ENCODE measurements around the gene ALAS1. TPM values are rescaled to one million over a fixed set of nuclear protein-coding genes. Genes with fewer than 3 reads are reported as not detected.

The ALAS1 gene
- total RNA-seq, 2 donors from 2014 or later = 66.1 to 72.7 TPM

- peaks cover 23% of the 10 kb centered on the region for H3K4me1 Mint-ChIP-seq
- no peaks in the 10 kb centered on the region for H3K9me3 Mint-ChIP-seq
- ATAC-seq (replicated peaks) = no peak
- no peaks in the 10 kb centered on the region for H3K27me3 Mint-ChIP-seq
- peaks cover 74% of the 10 kb centered on the region for H3K36me3 Mint-ChIP-seq (ENCODE audit: low read depth)
- H3K4me3 Mint-ChIP-seq = peak overlapping the region; percentile 96
- H3K27ac Mint-ChIP-seq = peak overlapping the region; percentile 90
Observed at GRCh38 chr3:52237657-52238172, 39.8 kb downstream of the ALAS1 start.

GRCh38 chr3:52238193-52238760 lies 40.3 kb downstream of the ALAS1 start:
- Mint-ChIP-seq H3K4me3 (peak overlapping the region; percentile 96), H3K27ac (peak overlapping the region; percentile 90), H3K9me3 (no peaks in the 10 kb centered on the region), H3K4me1 (peaks cover 25% of the 10 kb centered on the region), H3K27me3 (no peaks in the 10 kb centered on the region), H3K36me3 (ENCODE audit: low read depth) (peaks cover 70% of the 10 kb centered on the region)
- ATAC-seq (replicated peaks) = no peak

- Mint-ChIP-seq H3K27ac (peak within 1 kb of the TSS; percentile 90), H3K4me1 (peaks cover 31% of the 10 kb centered on the region), H3K4me3 (peak within 1 kb of the TSS; percentile 96), H3K27me3 (no peaks in the 10 kb centered on the region), H3K36me3 (ENCODE audit: low read depth) (peaks cover 65% of the 10 kb centered on the region), H3K9me3 (no peaks in the 10 kb centered on the region)
- ATAC-seq (replicated peaks) = peak; percentile 73
Observed at GRCh38 chr3:52238761-52239701, 41.1 kb downstream of the ALAS1 start, which contains the start of gene TWF2. TWF2 (minus strand) TSS chr3:52239158; CDS start chr3:52239016, 142 bp downstream.

GRCh38 chr3:52240059-52240885 lies 42.3 kb downstream of the ALAS1 start:
- Mint-ChIP-seq H3K36me3 (ENCODE audit: low read depth) (peaks cover 65% of the 10 kb centered on the region), H3K27me3 (no peaks in the 10 kb centered on the region), H3K4me1 (peaks cover 34% of the 10 kb centered on the region), H3K9me3 (no peaks in the 10 kb centered on the region), H3K27ac (peak overlapping the region; percentile 90), H3K4me3 (peak overlapping the region; percentile 96)
- ATAC-seq (replicated peaks) = peak; percentile 54

GRCh38 chr3:52240886-52241370 lies 43.0 kb downstream of the ALAS1 start:
- Mint-ChIP-seq H3K9me3 (no peaks in the 10 kb centered on the region), H3K27ac (peak overlapping the region; percentile 90), H3K4me3 (peak overlapping the region; percentile 96), H3K4me1 (peaks cover 34% of the 10 kb centered on the region), H3K27me3 (no peaks in the 10 kb centered on the region), H3K36me3 (ENCODE audit: low read depth) (peaks cover 60% of the 10 kb centered on the region)
- peak; percentile 5 for ATAC-seq (replicated peaks)

- peak overlapping the region; percentile 96 for H3K4me3 Mint-ChIP-seq
- H3K4me1 Mint-ChIP-seq = peaks cover 37% of the 10 kb centered on the region
- peaks cover 64% of the 10 kb centered on the region for H3K36me3 Mint-ChIP-seq (ENCODE audit: low read depth)
- no peak for ATAC-seq (replicated peaks)
- peak overlapping the region; percentile 58 for H3K27ac Mint-ChIP-seq
- no peaks in the 10 kb centered on the region for H3K27me3 Mint-ChIP-seq
- no peaks in the 10 kb centered on the region for H3K9me3 Mint-ChIP-seq
Observed at GRCh38 chr3:52242039-52242438, 44.1 kb downstream of the ALAS1 start.

GRCh38 chr3:52243791-52244628 lies 46.0 kb downstream of the ALAS1 start:
- H3K36me3 Mint-ChIP-seq (ENCODE audit: low read depth) = peaks cover 74% of the 10 kb centered on the region
- no peaks in the 10 kb centered on the region for H3K9me3 Mint-ChIP-seq
- peak; percentile 58 for ATAC-seq (replicated peaks)
- H3K27me3 Mint-ChIP-seq = no peaks in the 10 kb centered on the region
- H3K4me1 Mint-ChIP-seq = peaks cover 52% of the 10 kb centered on the region
- H3K27ac Mint-ChIP-seq = peak overlapping the region; percentile 97
- H3K4me3 Mint-ChIP-seq = peak overlapping the region; percentile 97

- H3K4me1 Mint-ChIP-seq = peaks cover 54% of the 10 kb centered on the region
- H3K36me3 Mint-ChIP-seq (ENCODE audit: low read depth) = peaks cover 75% of the 10 kb centered on the region
- ATAC-seq (replicated peaks) = peak; percentile 32
- peak within 1 kb of the TSS; percentile 97 for H3K4me3 Mint-ChIP-seq
- H3K27me3 Mint-ChIP-seq = no peaks in the 10 kb centered on the region
- no peaks in the 10 kb centered on the region for H3K9me3 Mint-ChIP-seq
- peak within 1 kb of the TSS; percentile 97 for H3K27ac Mint-ChIP-seq
Observed at GRCh38 chr3:52245322-52246263, 47.6 kb downstream of the ALAS1 start, which contains the start of gene PPM1M. PPM1M (plus strand) TSS chr3:52245759; CDS start chr3:52245825, 66 bp downstream.

- Mint-ChIP-seq H3K9me3 (no peaks in the 10 kb centered on the region), H3K4me3 (peak overlapping the region; percentile 97), H3K27ac (peak overlapping the region; percentile 92), H3K4me1 (peaks cover 49% of the 10 kb centered on the region), H3K36me3 (ENCODE audit: low read depth) (peaks cover 76% of the 10 kb centered on the region), H3K27me3 (no peaks in the 10 kb centered on the region)
- peak; percentile 10 for ATAC-seq (replicated peaks)
Observed at GRCh38 chr3:52246264-52246620, 48.3 kb downstream of the ALAS1 start.

- peaks cover 78% of the 10 kb centered on the region for H3K36me3 Mint-ChIP-seq (ENCODE audit: low read depth)
- no peaks in the 10 kb centered on the region for H3K27me3 Mint-ChIP-seq
- H3K9me3 Mint-ChIP-seq = no peaks in the 10 kb centered on the region
- peaks cover 46% of the 10 kb centered on the region for H3K4me1 Mint-ChIP-seq
- ATAC-seq (replicated peaks) = peak; percentile 10
- H3K27ac Mint-ChIP-seq = peak overlapping the region; percentile 92
- H3K4me3 Mint-ChIP-seq = peak overlapping the region; percentile 97
Observed at GRCh38 chr3:52246728-52247408, 48.9 kb downstream of the ALAS1 start.

- Mint-ChIP-seq H3K9me3 (no peaks in the 10 kb centered on the region), H3K36me3 (ENCODE audit: low read depth) (peaks cover 83% of the 10 kb centered on the region), H3K27me3 (no peaks in the 10 kb centered on the region), H3K27ac (peak overlapping the region; percentile 92), H3K4me1 (peaks cover 44% of the 10 kb centered on the region), H3K4me3 (peak overlapping the region; percentile 97)
- no peak for ATAC-seq (replicated peaks)
Observed at GRCh38 chr3:52247409-52248164, 49.6 kb downstream of the ALAS1 start.
